ENCODE data around the gene HERPUD1. TPM values are rescaled to one million over a fixed set of nuclear protein-coding genes. Genes with fewer than 3 reads are reported as not detected.

The HERPUD1 gene
- total RNA-seq, 1 experiment from 2014 or later = 28.9 TPM

- Histone ChIP-seq H2BK12ac (ENCODE audit: insufficient read length, low read depth, low read length) (no peak overlapping the region), H4K20me1 (ENCODE audit: control insufficient read depth, insufficient read depth, insufficient read length) (no peaks in the 10 kb centered on the region), H3K79me2 (ENCODE audit: insufficient read depth, low read length) (no peaks in the 10 kb centered on the region), H2BK5ac (ENCODE audit: insufficient read length, low read length) (no peak overlapping the region), H3K56ac (ENCODE audit: insufficient read length, low read depth, low read length) (no peak overlapping the region), H3K27ac (ENCODE audit: insufficient read length, low read depth, low read length) (no peak overlapping the region), H3K9ac (ENCODE audit: extremely low read depth, insufficient read length, low read length) (no peak overlapping the region), H4K5ac (ENCODE audit: insufficient read length, low read depth, low read length) (no peak overlapping the region), H3K23ac (ENCODE audit: insufficient read length, low read depth, low read length) (no peak overlapping the region), H3K79me1 (ENCODE audit: insufficient read depth, low read depth, low read length, poor library complexity, severe bottlenecking) (no peaks in the 10 kb centered on the region), H3K9me3 (ENCODE audit: control insufficient read depth, low read depth, low read length) (no peaks in the 10 kb centered on the region), H3K27me3 (ENCODE audit: insufficient read depth, low read length) (no peaks in the 10 kb centered on the region), H2AK5ac (ENCODE audit: insufficient read length, low read length) (no peak overlapping the region), H3K23me2 (ENCODE audit: insufficient read length, low read depth, low read length, poor library complexity, severe bottlenecking) (no peaks in the 10 kb centered on the region), H3T11ph (ENCODE audit: low read length) (no peak overlapping the region), H3K4me2 (ENCODE audit: insufficient read depth, insufficient read length, low read length) (no peak overlapping the region), H2AFZ (ENCODE audit: low read length) (no peak overlapping the region), H4K8ac (replicated peaks; ENCODE audit: insufficient read length, low read depth, low read length) (no peak overlapping the region), H3K4me1 (ENCODE audit: insufficient read depth, low read length) (no peaks in the 10 kb centered on the region), H3K4ac (ENCODE audit: low read depth, low read length) (no peak overlapping the region), H2BK120ac (ENCODE audit: low read depth, low read length, poor library complexity, severe bottlenecking) (no peak overlapping the region), H3K18ac (ENCODE audit: insufficient read length, low read depth, low read length) (no peak overlapping the region), H2BK15ac (ENCODE audit: low read depth, low read length) (no peak overlapping the region), H3K14ac (ENCODE audit: insufficient read depth, low read length) (no peak overlapping the region; the same call in 1 of the 2 replicates), H4K91ac (ENCODE audit: insufficient read length, low read depth, low read length) (no peak overlapping the region), H2BK20ac (ENCODE audit: low read depth, low read length, poor library complexity, severe bottlenecking) (no peak overlapping the region)
- H3K4me3 Mint-ChIP-seq = no peak overlapping the region
- H3K36me3 Mint-ChIP-seq (ENCODE audit: insufficient read depth in 1 of 3, low read depth in 3 of 3) = no peaks in the 10 kb centered on the region; a peak in 1 of 7 replicates
- no peak for DNase-seq
- peaks cover 0 to 2% of the 10 kb centered on the region in 2 experiments; a peak in 2 of 5 replicates for H3K9me3 Mint-ChIP-seq
- TF ChIP-seq, protein P1, sequence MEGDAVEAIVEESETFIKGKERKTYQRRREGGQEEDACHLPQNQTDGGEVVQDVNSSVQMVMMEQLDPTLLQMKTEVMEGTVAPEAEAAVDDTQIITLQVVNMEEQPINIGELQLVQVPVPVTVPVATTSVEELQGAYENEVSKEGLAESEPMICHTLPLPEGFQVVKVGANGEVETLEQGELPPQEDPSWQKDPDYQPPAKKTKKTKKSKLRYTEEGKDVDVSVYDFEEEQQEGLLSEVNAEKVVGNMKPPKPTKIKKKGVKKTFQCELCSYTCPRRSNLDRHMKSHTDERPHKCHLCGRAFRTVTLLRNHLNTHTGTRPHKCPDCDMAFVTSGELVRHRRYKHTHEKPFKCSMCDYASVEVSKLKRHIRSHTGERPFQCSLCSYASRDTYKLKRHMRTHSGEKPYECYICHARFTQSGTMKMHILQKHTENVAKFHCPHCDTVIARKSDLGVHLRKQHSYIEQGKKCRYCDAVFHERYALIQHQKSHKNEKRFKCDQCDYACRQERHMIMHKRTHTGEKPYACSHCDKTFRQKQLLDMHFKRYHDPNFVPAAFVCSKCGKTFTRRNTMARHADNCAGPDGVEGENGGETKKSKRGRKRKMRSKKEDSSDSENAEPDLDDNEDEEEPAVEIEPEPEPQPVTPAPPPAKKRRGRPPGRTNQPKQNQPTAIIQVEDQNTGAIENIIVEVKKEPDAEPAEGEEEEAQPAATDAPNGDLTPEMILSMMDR (conservative IDR thresholded peaks at IDR 0.05) = no peak
- no CpG with 5 or more reads among the region's 7 CpGs for WGBS (ENCODE audit: extremely low coverage, insufficient read length, low lambda C conversion rate)
- no peaks in the 10 kb centered on the region for H3K4me1 Mint-ChIP-seq
- H3K27me3 Mint-ChIP-seq (ENCODE audit: low read depth) = peaks cover 2% of the 10 kb centered on the region; the same call in 1 of the 2 replicates
- no peak overlapping the region; a peak in 1 of 7 replicates for H3K27ac Mint-ChIP-seq
Measured at GRCh38 chr16:56969769-56970168, 37.8 kb downstream of the HERPUD1 start.

Measured in H9 (cell line).